Testis (tissue), 3 donors: ENCODE measurements around the gene ADRA2B. TPM values are rescaled to one million over a fixed set of nuclear protein-coding genes. Genes with fewer than 3 reads are reported as not detected.

Experiments used
- DNase-seq: peaks from one replicate; pipeline ENCODE4 v3.0.0-alpha.2; 2019
- H3K27ac ChIP-seq, 2 donors: fragments of 200-600 bp; sonication (generic); one replicate each; pipeline ENCODE4 v1.5.1; 2019
- H3K27me3 ChIP-seq: fragments of 200-600 bp; sonication (generic); one replicate; pipeline ENCODE4 v1.5.1; 2019
- H3K36me3 ChIP-seq: fragments of 200-600 bp; sonication (generic); one replicate; pipeline ENCODE4 v1.5.1; 2017; ENCODE audit warnings: low read depth; ENCODE audit errors: missing control alignments
- H3K4me1 ChIP-seq: fragments of 200-600 bp; sonication (generic); one replicate; pipeline ENCODE4 v1.5.1; 2019
- H3K4me3 ChIP-seq, 2 donors: fragments of 200-600 bp; sonication (generic); one replicate each; pipeline ENCODE4 v1.5.1; 2017 to 2019
- H3K9me3 ChIP-seq: fragments of 200-600 bp; sonication (generic); one replicate; pipeline ENCODE4 v1.5.1; 2017
- CTCF ChIP-seq, 3 experiments: fragments of 450-650 bp in 2 of 3; fragments of 200-600 bp in 1 of 3; sonication (generic) in 1 of 3; IDR thresholded peaks; one replicate each; pipeline ENCODE4 v1.5.1; 2016 to 2019; ENCODE audit warnings: antibody characterized with exemption in 3 of 3, mild to moderate bottlenecking in 2 of 3, moderate library complexity in 1 of 3
- POLR2A ChIP-seq: fragments of 450-650 bp; IDR thresholded peaks from one replicate; pipeline ENCODE4 v1.6.1; 2017; ENCODE audit warnings: antibody characterized with exemption, mild to moderate bottlenecking, moderate library complexity
- WGBS, 2 donors: methylation state at CpG; one replicate each; pipeline ENCODE4 v1.1.5; 2018; 5-methylcytosine and 5-hydroxymethylcytosine counted together
- intact Hi-C: fragments of 100-400 bp; cut with DNase I; formaldehyde crosslinking; loops from one replicate; pipeline ENCODE4 v1.15.1; 2023; ENCODE audit warnings: low total_unique reads
- polyA plus RNA-seq: library from polyadenylated mRNA; stranded (reverse); fragments of 350-450 nt; fragmentation: Illumina TruSeq; extraction: RNeasy Lipid Tissue Mini Kit (QIAGEN cat#74804); gene quantifications from one replicate; pipeline ENCODE4 v1.2.3, GENCODE V29; 2014; ENCODE audit warnings: low read depth, low replicate concordance; ENCODE audit not compliant: insufficient read depth
- total RNA-seq, 2 donors: library from RNA; depleted of rRNA; stranded (reverse); fragments of >200 nt; gene quantifications; one replicate each; pipeline ENCODE4 v1.2.3, GENCODE V29; 2016

ADRA2B gene
- total and polyA plus RNA-seq, 3 donors from 2014 or later = 2.1 to 2.6 (median 2.4) TPM

- 47 to 54% methylated on average over 14 to 17 of the region's 17 CpGs for WGBS, 2 donors
- Histone ChIP-seq H3K27ac (no peak within 1 kb of the TSS), H3K4me1 (no peaks in the 10 kb centered on the region), H3K9me3 (no peaks in the 10 kb centered on the region), H3K4me3 (no peak within 1 kb of the TSS), H3K27me3 (no peaks in the 10 kb centered on the region), H3K36me3 (no peaks in the 10 kb centered on the region)
- peak; percentile 60 for DNase-seq
- intact Hi-C loops = no loop called here
- TF ChIP-seq CTCF (IDR thresholded peaks at IDR 0.05) = peak; percentile 13 to 30 (median 29)
- TF ChIP-seq POLR2A = no peak
These were observed 22.1 kb upstream of the ADRA2B start, which contains the start of gene ASTL for GRCh38 chr2:96138179-96139145. ASTL (minus strand) TSS chr2:96138502; CDS start chr2:96138436, 66 bp downstream.

DNA sequence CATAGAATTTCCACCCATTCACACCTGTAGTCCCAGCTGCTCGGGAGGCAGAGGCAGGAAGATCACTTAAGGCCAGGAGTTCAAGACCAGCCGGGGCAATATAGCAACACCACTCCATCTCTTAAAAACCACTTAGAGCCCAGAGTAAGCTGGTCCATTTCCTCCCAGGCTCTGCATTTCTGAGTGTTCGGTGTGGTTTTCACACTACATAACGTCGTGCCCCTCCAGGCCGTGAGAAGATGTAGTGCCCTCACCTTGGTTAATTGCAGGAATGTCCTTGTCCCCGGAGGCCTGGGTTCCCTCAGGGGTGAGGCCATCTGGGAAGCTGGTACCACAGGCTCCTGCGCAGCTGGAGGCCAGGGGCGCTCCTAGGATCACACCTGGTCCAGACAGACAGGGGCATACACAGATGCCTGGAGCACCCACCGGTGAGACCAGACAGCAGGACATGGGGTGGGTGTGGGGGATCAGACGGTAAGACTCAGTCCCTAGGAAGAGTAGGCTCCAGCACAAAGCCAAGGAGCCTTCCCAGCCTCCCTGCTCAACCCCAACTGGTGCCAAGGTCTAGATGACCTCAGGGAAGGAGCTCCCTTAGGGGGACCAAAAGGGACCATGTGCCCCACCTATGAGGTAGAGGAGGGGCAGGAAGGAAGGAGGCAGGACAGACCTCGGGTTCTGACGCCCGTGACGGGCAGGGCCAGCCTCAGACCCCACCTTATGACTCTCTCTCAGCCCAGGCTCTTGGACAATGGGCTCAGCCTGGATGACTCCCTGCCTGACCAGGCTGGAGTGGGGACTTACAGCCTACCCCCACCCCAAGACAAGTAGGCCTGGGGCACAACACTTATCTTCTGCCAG, 21.2 kb upstream of the ADRA2B start:
- TF ChIP-seq CTCF (IDR thresholded peaks at IDR 0.05) (no peak), POLR2A (no peak)
- 84 to 89% methylated on average over 13 to 15 of the region's 15 CpGs for WGBS, 2 donors
- H3K4me1 ChIP-seq = no peaks in the 10 kb centered on the region
- H3K27ac ChIP-seq = no peak overlapping the region
- intact Hi-C loops = no loop called here
- H3K36me3 ChIP-seq = no peaks in the 10 kb centered on the region
- H3K9me3 ChIP-seq = no peaks in the 10 kb centered on the region
- H3K27me3 ChIP-seq = no peaks in the 10 kb centered on the region
- H3K4me3 ChIP-seq = no peak overlapping the region
- no peak for DNase-seq

DNA sequence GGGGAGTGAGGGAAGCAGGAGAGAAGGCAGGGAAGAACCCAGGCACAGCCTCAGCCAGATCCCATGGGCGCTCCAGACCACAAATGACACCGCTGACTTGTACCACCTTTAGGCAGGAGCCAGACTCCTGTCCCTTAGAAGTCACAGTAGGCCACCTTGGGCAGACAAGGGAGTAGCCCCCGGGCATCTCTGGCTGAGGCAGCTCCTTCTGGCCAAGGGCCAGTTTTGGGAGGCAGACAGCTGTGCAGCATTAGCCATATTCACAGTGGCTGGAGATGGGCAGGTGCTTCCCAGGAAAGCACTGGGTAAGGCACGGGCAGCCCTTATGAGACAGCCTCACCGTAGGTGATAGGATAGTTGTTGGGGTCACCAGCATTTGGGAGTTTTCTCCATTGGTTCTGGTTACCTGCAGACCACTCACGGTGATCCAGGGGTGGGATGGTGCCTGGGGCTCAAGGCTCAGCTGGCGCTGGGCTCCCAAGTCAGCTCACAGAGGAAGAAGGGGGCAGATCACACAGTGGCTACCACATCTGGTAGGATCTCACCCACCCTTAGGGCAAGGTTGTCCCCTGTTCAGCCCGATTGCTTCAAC, 19.9 kb upstream of the ADRA2B start:
- H3K9me3 ChIP-seq = no peaks in the 10 kb centered on the region
- WGBS, 2 donors = 83 to 84% methylated on average over 7 to 8 of the region's 8 CpGs
- no peaks in the 10 kb centered on the region for H3K36me3 ChIP-seq
- no peak overlapping the region for H3K4me3 ChIP-seq
- DNase-seq = no peak
- H3K4me1 ChIP-seq = no peaks in the 10 kb centered on the region
- H3K27ac ChIP-seq = no peak overlapping the region
- no peaks in the 10 kb centered on the region for H3K27me3 ChIP-seq
- intact Hi-C loops = no loop called here
- TF ChIP-seq CTCF (IDR thresholded peaks at IDR 0.05) = no peak
- no peak for TF ChIP-seq POLR2A

GRCh38 chr2:96135621-96136020, 19.2 kb upstream of the ADRA2B start:
- no peak overlapping the region for H3K27ac ChIP-seq
- no peaks in the 10 kb centered on the region for H3K27me3 ChIP-seq
- intact Hi-C loops = no loop called here
- no peaks in the 10 kb centered on the region for H3K36me3 ChIP-seq
- no peak for TF ChIP-seq CTCF (IDR thresholded peaks at IDR 0.05)
- TF ChIP-seq POLR2A = no peak
- H3K9me3 ChIP-seq = no peaks in the 10 kb centered on the region
- WGBS, 2 donors = 90 to 93% methylated on average over 4 to 5 of the region's 5 CpGs
- no peak for DNase-seq
- no peaks in the 10 kb centered on the region for H3K4me1 ChIP-seq
- no peak overlapping the region for H3K4me3 ChIP-seq
